ENCODE measurements around the gene ADAMTS18. TPM values are rescaled to one million over a fixed set of nuclear protein-coding genes. Genes with fewer than 3 reads are reported as not detected.

Gene ADAMTS18
- total RNA-seq, 1 donor from 2014 or later, result 0.98 TPM

DNA sequence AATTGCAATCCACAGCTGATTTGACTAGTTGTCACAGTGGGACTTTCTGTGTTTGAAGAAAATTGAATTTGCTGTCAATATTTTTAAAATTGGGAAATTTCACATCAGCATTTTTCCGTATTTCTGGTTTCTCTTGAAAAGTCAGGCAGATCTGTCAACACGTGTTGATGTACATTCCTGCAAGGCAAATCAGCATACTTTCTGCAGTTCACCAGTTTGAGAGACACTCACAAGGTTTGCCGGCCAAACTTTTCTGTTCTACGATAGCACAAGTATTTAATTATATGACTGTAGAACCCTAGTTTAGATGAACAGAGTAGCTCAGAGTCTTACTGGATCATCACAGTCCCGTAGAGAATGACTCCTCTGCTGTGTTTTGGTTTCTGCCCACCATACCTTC, 102.0 kb downstream of the ADAMTS18 start:
- no peak overlapping the region for H3K4me3 ChIP-seq (ENCODE audit: low read depth, low read length)
- TF ChIP-seq, protein P1, sequence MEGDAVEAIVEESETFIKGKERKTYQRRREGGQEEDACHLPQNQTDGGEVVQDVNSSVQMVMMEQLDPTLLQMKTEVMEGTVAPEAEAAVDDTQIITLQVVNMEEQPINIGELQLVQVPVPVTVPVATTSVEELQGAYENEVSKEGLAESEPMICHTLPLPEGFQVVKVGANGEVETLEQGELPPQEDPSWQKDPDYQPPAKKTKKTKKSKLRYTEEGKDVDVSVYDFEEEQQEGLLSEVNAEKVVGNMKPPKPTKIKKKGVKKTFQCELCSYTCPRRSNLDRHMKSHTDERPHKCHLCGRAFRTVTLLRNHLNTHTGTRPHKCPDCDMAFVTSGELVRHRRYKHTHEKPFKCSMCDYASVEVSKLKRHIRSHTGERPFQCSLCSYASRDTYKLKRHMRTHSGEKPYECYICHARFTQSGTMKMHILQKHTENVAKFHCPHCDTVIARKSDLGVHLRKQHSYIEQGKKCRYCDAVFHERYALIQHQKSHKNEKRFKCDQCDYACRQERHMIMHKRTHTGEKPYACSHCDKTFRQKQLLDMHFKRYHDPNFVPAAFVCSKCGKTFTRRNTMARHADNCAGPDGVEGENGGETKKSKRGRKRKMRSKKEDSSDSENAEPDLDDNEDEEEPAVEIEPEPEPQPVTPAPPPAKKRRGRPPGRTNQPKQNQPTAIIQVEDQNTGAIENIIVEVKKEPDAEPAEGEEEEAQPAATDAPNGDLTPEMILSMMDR (conservative IDR thresholded peaks at IDR 0.05; ENCODE audit: low read depth, low read length), result no peak
- no peak for DNase-seq (ENCODE audit: low read depth)

DNA sequence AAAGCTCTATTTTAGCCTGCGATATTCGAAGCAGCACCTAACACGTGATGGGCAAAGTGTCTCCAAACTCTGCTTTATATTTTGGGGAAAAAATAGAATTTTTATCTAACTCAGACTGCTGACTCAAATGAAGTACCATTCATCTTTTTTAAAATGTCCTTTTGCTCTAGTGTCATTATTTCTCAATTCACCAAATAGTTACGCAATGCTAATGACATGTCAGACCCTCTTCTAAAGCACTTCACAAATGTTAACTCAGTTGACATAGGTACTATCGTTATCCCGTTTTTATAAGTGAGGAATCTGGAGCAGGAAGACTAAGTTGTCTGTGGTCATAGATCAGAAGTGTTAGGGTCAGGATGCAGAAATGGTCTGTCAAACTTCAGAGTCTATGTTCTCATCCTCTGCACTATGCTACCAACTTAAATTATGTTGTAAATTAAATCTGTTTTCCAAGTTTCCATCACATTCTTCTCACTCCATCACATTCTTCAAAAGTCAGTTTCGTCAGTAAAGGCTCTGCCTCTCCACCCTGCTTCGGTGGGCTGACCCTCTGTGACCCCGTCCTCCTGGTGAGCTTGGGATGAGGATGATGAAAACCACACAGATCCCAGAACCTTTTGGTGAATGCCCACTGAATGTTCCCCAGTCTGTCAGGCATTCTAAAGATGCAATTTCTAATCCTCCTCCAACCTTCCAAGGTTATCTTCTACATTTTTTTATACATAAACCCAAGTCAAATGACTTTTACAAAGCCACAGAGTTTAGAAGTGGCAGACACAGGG, 102.8 kb downstream of the ADAMTS18 start:
- no peak overlapping the region for H3K4me3 ChIP-seq (ENCODE audit: low read depth, low read length)
- DNase-seq (ENCODE audit: low read depth), result no peak
- TF ChIP-seq, protein P1 (conservative IDR thresholded peaks at IDR 0.05; ENCODE audit: low read depth, low read length), result no peak

DNA sequence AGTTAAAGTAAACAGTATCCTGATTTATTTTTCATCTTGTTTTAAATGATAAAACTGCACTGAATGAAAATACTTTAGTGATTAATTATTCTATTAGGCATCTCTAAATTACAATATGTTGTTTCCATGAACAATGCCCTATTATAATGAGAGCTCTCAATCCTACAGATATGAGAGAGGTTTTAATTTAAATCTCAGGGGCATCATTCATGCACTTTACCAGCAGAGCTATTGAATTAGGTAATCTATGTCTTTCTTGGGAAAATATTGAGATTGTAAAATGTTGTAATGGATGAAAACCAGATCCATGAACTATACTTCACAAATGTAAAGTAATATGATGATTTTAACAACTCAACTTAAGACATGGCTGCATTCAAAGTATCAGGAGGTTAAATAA, 103.8 kb downstream of the ADAMTS18 start:
- no peak overlapping the region for H3K4me3 ChIP-seq (ENCODE audit: low read depth, low read length)
- DNase-seq (ENCODE audit: low read depth), result no peak
- TF ChIP-seq, protein P1 (conservative IDR thresholded peaks at IDR 0.05; ENCODE audit: low read depth, low read length), result no peak

DNA sequence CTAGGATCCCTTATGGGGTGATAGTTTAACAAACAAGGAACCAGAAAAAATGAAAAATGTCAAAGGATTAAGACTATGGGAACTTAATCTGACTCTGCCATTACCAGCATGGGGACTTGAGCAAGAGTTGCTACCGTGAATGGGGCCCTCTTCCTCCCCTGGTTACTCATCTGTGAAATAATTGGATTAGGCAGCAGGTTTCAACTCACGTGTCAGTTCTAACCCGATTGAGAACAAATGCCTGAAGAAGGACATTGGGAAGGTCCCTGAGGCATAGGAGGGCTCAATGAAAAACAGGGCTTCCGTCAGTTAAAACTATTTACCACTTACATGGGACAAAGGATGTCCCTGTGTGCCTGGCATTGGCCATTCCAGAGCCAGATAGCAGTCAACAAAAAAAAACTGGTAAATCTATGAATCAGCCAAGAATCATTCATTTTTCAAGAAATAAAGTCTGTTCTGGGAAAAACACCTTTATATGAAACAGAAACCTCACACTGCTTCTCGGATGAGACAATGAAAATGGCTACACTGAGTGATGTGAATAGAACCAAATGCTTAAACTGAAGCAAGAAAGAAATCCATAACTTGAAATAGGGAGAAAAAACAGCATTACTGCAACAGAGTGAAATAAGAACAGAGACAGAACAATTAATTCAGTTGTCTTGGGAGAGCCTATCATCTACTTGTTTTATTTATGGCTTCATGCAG, 104.3 kb downstream of the ADAMTS18 start:
- DNase-seq (ENCODE audit: low read depth), result no peak
- H3K4me3 ChIP-seq (ENCODE audit: low read depth, low read length), result no peak overlapping the region
- TF ChIP-seq, protein P1 (conservative IDR thresholded peaks at IDR 0.05; ENCODE audit: low read depth, low read length), result no peak

DNA sequence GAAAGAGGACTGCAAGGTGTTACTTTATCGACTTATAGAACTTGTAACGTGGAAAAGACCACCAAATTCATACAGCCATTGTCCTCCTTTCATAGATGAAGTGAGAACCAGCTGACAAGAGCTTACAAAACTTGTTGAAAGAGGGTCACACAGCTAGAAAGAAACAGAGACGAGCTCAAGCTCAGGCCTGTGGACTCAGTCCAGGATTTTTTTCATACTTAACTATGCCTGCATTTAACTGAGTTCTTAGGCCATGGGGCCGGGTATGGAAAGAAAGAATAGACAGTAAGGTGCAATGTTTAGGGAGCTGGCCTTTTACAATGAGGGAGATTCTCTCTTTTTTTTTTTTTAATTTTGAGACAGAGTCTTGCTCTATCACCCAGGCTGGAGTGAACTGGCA, 106.1 kb downstream of the ADAMTS18 start:
- DNase-seq (ENCODE audit: low read depth), result no peak
- no peak overlapping the region for H3K4me3 ChIP-seq (ENCODE audit: low read depth, low read length)
- TF ChIP-seq, protein P1 (conservative IDR thresholded peaks at IDR 0.05; ENCODE audit: low read depth, low read length), result no peak

DNA sequence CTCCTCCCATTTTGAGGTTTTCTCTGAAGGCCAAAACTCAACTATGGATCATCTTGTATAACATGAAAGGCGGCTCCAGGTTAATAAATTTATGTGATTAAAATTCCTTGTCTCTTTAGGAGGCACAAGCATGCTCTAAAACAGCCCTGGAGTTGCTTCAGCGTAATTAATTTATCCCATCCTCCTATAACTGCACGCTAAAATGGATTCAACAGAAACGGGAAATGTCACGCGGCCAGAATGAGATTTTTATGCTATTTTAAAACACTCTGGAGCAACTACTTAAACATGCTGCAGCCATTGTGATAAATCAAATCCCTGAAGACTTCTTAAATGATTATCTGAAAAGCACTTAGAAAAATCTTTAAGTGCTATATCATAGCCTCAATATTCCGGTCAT, 106.6 kb downstream of the ADAMTS18 start:
- TF ChIP-seq, protein P1 (conservative IDR thresholded peaks at IDR 0.05; ENCODE audit: low read depth, low read length), result no peak
- H3K4me3 ChIP-seq (ENCODE audit: low read depth, low read length), result no peak overlapping the region
- no peak for DNase-seq (ENCODE audit: low read depth)

All from epithelial cell of proximal tubule (primary cell).